Naive B cell (primary cell): ENCODE measurements around the gene MIEN1. TPM values are rescaled to one million over a fixed set of nuclear protein-coding genes. Genes with fewer than 3 reads are reported as not detected.
"Not testable (repeated sequence)": the region's sequence is repeated elsewhere in the genome, so short reads cannot be mapped to it uniquely, and the experiment has no call there.

Source experiments
- ATAC-seq, 2 donors: fragments of 150-1000 bp; cut with Tn5 transposase; 2 replicates each; pipeline ENCODE4 v1.10.0; 2021; ENCODE audit warnings: low read depth in 2 of 2, mild to moderate bottlenecking in 2 of 2, moderate library complexity in 2 of 2
- DNase-seq: peaks from one replicate; pipeline ENCODE4 v3.0.0; 2022
- H3K27ac Mint-ChIP-seq, 6 donors: one replicate each; pipeline ENCODE4 v1.8.0; 2020 to 2022; ENCODE audit warnings: mild to moderate bottlenecking in 6 of 6, mixed read lengths in 6 of 6, moderate library complexity in 5 of 6, inconsistent platforms in 2 of 6
- H3K27me3 Mint-ChIP-seq, 3 donors: one replicate each; pipeline ENCODE4 v1.8.0; 2021 to 2022; ENCODE audit warnings: mixed read lengths in 3 of 3, mild to moderate bottlenecking in 1 of 3
- H3K36me3 Mint-ChIP-seq, 2 donors: one replicate each; pipeline ENCODE4 v1.8.0; 2020 to 2022; ENCODE audit warnings: mixed read lengths in 2 of 2, inconsistent platforms in 1 of 2, mild to moderate bottlenecking in 1 of 2
- H3K4me1 Mint-ChIP-seq, 3 donors: one replicate each; pipeline ENCODE4 v1.8.0; 2020 to 2022; ENCODE audit warnings: mixed read lengths in 3 of 3, inconsistent platforms in 1 of 3, mild to moderate bottlenecking in 1 of 3, moderate library complexity in 1 of 3
- H3K4me3 Mint-ChIP-seq, 8 donors: one replicate each; pipeline ENCODE4 v1.8.0; 2020 to 2022; ENCODE audit warnings: mild to moderate bottlenecking in 8 of 8, mixed read lengths in 8 of 8, moderate library complexity in 8 of 8, inconsistent platforms in 2 of 8
- H3K9me3 Mint-ChIP-seq, 7 donors: one replicate each; pipeline ENCODE4 v1.8.0; 2020 to 2022; ENCODE audit warnings: mixed read lengths in 7 of 7, mild to moderate bottlenecking in 5 of 7, inconsistent platforms in 2 of 7, moderate library complexity in 1 of 7
- polyA plus RNA-seq, 6 donors: library from polyadenylated mRNA; unstranded; fragments of 300-500 nt; fragmentation: Illumina TruSeq; gene quantifications; one replicate each; pipeline ENCODE4 v1.2.3, GENCODE V29; 2021; ENCODE audit warnings: low read depth in 6 of 6

MIEN1 gene
- polyA plus RNA-seq, 6 donors from 2014 or later, result 99.3 to 135 (median 123) TPM

DNA sequence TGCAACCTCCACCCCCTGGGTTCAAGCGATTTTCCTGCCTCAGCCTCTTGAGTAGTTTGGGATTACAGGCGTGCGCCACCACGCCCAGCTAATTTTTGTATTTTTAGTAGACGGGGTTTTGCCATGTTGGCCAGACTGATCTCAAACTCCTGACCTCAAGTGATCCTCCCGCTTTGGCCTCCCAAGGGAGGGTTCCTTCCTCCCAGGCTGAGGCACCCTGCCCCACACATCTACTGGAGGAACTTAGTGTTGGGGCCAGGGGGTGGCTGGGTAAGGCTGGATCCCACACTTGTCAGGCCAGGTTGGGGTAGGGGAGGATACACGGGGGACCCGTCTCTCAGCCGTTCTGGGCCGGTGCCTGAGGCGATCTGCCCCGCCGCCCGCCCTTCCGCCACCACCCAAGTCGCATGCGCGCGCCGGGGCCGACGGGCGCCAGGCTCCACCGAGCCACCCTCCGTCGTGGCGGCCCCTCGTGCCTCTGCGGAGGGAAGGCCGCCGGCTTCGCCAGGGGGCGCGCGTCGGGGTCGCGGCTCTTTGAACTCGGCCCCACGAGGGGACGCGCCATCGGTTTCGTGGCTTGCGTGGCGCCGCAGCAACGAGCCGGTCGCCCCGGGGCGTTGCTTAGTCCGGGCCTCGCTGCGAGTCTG is 23.3 kb upstream of the MIEN1 start:
- H3K4me3 Mint-ChIP-seq, result peak overlapping the region; percentile 82 to 92 (median 86)
- peaks cover 49 to 66% (median 58%) of the 10 kb centered on the region in 3 donors for H3K4me1 Mint-ChIP-seq
- no peaks in the 10 kb centered on the region for H3K36me3 Mint-ChIP-seq
- H3K27me3 Mint-ChIP-seq, result no peaks in the 10 kb centered on the region
- DNase-seq (peak; percentile 83), ATAC-seq (peak; percentile 29)
- peak overlapping the region; percentile 97 to 100 (median 98) for H3K27ac Mint-ChIP-seq
- H3K9me3 Mint-ChIP-seq, result peaks cover 0 to 2% (median 0%) of the 10 kb centered on the region in 7 donors

- ATAC-seq (no peak), DNase-seq (no peak)
- peak overlapping the region in 5 of 6 donors; percentile 27 to 100 (median 90) for H3K27ac Mint-ChIP-seq
- no peaks in the 10 kb centered on the region for H3K36me3 Mint-ChIP-seq
- H3K4me1 Mint-ChIP-seq, result peaks cover 37 to 53% (median 49%) of the 10 kb centered on the region in 3 donors
- H3K4me3 Mint-ChIP-seq, result peak overlapping the region in 7 of 8 donors; percentile 37 to 88 (median 69)
- H3K27me3 Mint-ChIP-seq, result no peaks in the 10 kb centered on the region
- peaks cover 0 to 2% (median 0%) of the 10 kb centered on the region in 7 donors for H3K9me3 Mint-ChIP-seq
These were observed 22.0 kb upstream of the MIEN1 start for GRCh38 chr17:39752241-39752881.

DNA sequence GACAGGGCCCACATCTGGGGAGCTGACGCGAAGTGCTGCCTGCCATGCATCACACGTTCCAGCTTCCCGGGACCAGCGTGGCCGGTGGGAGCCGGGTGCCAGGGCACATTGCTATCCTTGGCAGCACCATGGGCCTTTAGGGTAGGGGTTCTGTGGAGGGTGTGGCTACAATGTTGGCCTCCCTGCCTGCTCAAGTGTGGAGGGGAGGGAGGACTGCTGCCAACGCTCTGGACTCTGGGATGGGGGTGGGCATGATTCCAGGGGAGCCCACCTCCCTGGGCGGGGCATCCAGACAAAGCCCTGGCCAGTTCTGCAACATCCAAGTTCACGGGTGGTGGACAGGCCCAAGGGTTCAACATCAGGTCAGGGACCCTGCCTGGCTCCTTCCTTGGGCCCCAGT is 21.3 kb upstream of the MIEN1 start:
- Mint-ChIP-seq H3K9me3 (peaks cover 0 to 2% (median 0%) of the 10 kb centered on the region in 7 donors), H3K27me3 (no peaks in the 10 kb centered on the region), H3K36me3 (no peaks in the 10 kb centered on the region), H3K27ac (peak overlapping the region in 2 of 6 donors; percentile 29 to 100), H3K4me1 (peaks cover 29 to 52% (median 41%) of the 10 kb centered on the region in 3 donors), H3K4me3 (peak overlapping the region in 4 of 8 donors; percentile 10 to 88 (median 60))
- ATAC-seq, result no peak
- no peak for DNase-seq

DNA sequence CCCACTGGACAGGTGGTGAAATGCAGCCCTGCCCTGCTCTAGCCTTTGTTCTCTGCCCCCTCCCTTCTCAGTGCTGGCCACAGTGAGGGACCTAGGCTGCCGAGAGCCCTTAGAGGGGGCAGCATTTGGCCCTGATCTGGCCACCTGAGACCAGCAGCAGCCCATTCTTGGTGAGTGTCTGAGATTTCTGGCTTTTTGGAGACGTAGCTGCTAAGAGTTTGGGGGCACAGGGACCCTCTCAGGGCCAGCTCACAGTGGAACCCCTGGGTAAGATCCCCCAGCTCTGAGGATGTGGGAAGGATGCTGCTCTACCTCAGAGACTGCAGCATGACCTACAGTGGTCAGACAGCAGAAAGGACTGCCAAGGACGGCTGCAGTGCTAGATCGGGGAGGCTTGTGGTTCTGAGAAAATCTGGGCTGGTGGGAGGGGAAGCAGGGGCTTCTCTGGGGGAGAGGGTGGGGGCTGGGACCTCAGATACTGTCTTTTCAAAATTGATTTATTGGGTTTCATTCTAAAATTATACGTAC is 20.7 kb upstream of the MIEN1 start:
- Mint-ChIP-seq H3K36me3 (no peaks in the 10 kb centered on the region), H3K27ac (peak overlapping the region in 2 of 6 donors; percentile 12 to 29), H3K4me3 (peak overlapping the region in 1 of 8 donors; percentile 35), H3K27me3 (no peaks in the 10 kb centered on the region), H3K9me3 (peaks cover 0 to 2% (median 0%) of the 10 kb centered on the region in 7 donors), H3K4me1 (peaks cover 24 to 47% (median 36%) of the 10 kb centered on the region in 3 donors)
- ATAC-seq (no peak), DNase-seq (no peak)

GRCh38 chr17:39750131-39751015 is 20.0 kb upstream of the MIEN1 start:
- Mint-ChIP-seq H3K4me1 (peaks cover 17 to 40% (median 29%) of the 10 kb centered on the region in 3 donors), H3K27me3 (no peaks in the 10 kb centered on the region), H3K4me3 (peak overlapping the region in 1 of 8 donors; percentile 51), H3K9me3 (peaks cover 0 to 2% (median 0%) of the 10 kb centered on the region in 7 donors), H3K36me3 (no peaks in the 10 kb centered on the region), H3K27ac (peak overlapping the region in 3 of 6 donors; percentile 31 to 59 (median 32))
- ATAC-seq, result no peak
- no peak for DNase-seq

DNA sequence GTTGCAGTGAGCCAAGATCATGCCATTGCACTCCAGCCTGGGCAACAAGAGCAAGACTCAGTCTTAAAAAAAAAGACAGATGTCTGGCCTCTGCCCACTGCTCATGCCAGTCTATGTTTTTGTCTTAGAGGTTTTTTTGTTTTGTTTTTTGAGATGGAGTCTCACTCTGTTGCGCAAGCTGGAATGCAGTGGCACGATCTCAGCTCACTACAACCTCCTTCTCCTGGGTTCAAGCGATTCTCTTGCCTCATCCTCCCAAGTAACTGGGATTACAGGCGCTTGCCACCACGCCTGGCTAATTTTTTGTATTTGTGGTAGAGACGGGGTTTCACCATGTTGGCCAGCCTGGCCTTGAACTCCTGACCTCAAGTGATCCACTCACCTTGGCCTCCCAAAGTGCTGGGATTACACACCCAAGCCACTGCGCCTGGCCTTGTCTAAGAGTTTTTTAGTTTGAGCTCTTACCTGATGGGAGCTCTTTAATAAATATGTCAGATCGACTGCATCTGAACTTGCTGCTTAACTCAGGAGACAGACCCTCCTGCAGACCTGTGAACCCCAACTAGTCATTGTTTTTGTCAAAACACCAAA is 18.2 kb upstream of the MIEN1 start:
- DNase-seq, H3K4me3 Mint-ChIP-seq, H3K27me3 Mint-ChIP-seq, H3K36me3 Mint-ChIP-seq, ATAC-seq, H3K9me3 Mint-ChIP-seq: not testable (repeated sequence)
- Mint-ChIP-seq H3K4me1 (peaks cover 11 to 31% (median 26%) of the 10 kb centered on the region in 3 donors), H3K27ac (peak overlapping the region in 1 of 6 donors; percentile 72)

- DNase-seq, result no peak
- H3K4me3 Mint-ChIP-seq, result no peak overlapping the region
- no peaks in the 10 kb centered on the region for H3K36me3 Mint-ChIP-seq
- peaks cover 0 to 2% (median 0%) of the 10 kb centered on the region in 7 donors for H3K9me3 Mint-ChIP-seq
- H3K4me1 Mint-ChIP-seq, result peaks cover 6 to 23% (median 19%) of the 10 kb centered on the region in 3 donors
- H3K27me3 Mint-ChIP-seq, result peaks cover 0 to 1% (median 0%) of the 10 kb centered on the region in 3 donors
- ATAC-seq, result no peak
- peak overlapping the region in 2 of 6 donors; percentile 44 to 61 for H3K27ac Mint-ChIP-seq
These were observed 17.4 kb upstream of the MIEN1 start for GRCh38 chr17:39747745-39748144.

DNA sequence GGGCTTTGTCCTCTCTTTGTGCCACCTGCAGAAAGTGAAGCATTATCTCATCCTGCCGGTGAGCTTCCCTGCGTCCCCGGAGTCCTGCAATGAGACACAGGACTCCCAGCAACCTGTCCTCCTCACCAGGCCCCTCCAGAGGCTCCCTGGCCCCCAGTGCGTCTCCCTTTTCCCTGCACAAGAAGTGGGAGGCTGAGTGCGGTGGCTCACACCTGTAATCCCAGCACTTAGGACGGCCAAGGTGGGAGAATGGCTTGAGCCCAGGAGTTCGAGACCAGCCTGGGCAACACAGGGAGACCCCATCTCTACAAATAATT is 15.8 kb upstream of the MIEN1 start:
- peaks cover 0 to 15% (median 9%) of the 10 kb centered on the region in 3 donors for H3K27me3 Mint-ChIP-seq
- H3K36me3 Mint-ChIP-seq, result no peaks in the 10 kb centered on the region
- H3K4me1 Mint-ChIP-seq, result peaks cover 2 to 16% (median 8%) of the 10 kb centered on the region in 3 donors
- no peak overlapping the region for H3K27ac Mint-ChIP-seq
- no peak for ATAC-seq
- DNase-seq, result no peak
- no peak overlapping the region for H3K4me3 Mint-ChIP-seq
- H3K9me3 Mint-ChIP-seq, result peaks cover 0 to 2% (median 0%) of the 10 kb centered on the region in 7 donors

GRCh38 chr17:39745335-39746144 is 15.2 kb upstream of the MIEN1 start:
- ATAC-seq, result no peak
- Mint-ChIP-seq H3K4me1 (peaks cover 6 to 19% (median 11%) of the 10 kb centered on the region in 3 donors), H3K4me3 (no peak overlapping the region), H3K27me3 (peaks cover 0 to 21% (median 14%) of the 10 kb centered on the region in 3 donors), H3K9me3 (peaks cover 0 to 2% (median 0%) of the 10 kb centered on the region in 7 donors), H3K36me3 (no peaks in the 10 kb centered on the region), H3K27ac (peak overlapping the region in 1 of 6 donors; percentile 63)
- no peak for DNase-seq

GRCh38 chr17:39744836-39745215 is 14.5 kb upstream of the MIEN1 start:
- peaks cover 0 to 2% (median 0%) of the 10 kb centered on the region in 7 donors for H3K9me3 Mint-ChIP-seq
- no peak overlapping the region for H3K4me3 Mint-ChIP-seq
- no peak for DNase-seq
- H3K27me3 Mint-ChIP-seq, result peaks cover 4 to 28% (median 21%) of the 10 kb centered on the region in 3 donors
- no peaks in the 10 kb centered on the region for H3K36me3 Mint-ChIP-seq
- H3K4me1 Mint-ChIP-seq, result peaks cover 13 to 23% (median 19%) of the 10 kb centered on the region in 3 donors
- no peak for ATAC-seq
- peak overlapping the region in 1 of 6 donors; percentile 82 for H3K27ac Mint-ChIP-seq

- no peak for ATAC-seq
- peaks cover 0 to 1% (median 0%) of the 10 kb centered on the region in 7 donors for H3K9me3 Mint-ChIP-seq
- peaks cover 5 to 31% (median 27%) of the 10 kb centered on the region in 3 donors for H3K27me3 Mint-ChIP-seq
- H3K4me1 Mint-ChIP-seq, result peaks cover 19 to 29% (median 24%) of the 10 kb centered on the region in 3 donors
- H3K36me3 Mint-ChIP-seq, result no peaks in the 10 kb centered on the region
- no peak for DNase-seq
- peak overlapping the region in 1 of 6 donors; percentile 63 for H3K27ac Mint-ChIP-seq
- no peak overlapping the region for H3K4me3 Mint-ChIP-seq
These were observed 13.9 kb upstream of the MIEN1 start for GRCh38 chr17:39744075-39744835.
